Endothelial cell of umbilical vein (primary cell): ENCODE measurements around the gene SEMA4F. TPM values are rescaled to one million over a fixed set of nuclear protein-coding genes. Genes with fewer than 3 reads are reported as not detected.

Source experiments
- BruUV-seq: library from RNA; stranded (reverse); fragments of 400-500 nt; replicated peaks from 2 replicates; lab custom pipeline; 2021; lab: Mats Ljungman, UMichigan
- CTCF ChIA-PET: fragments of 300-600, 350-600 bp; sonication (Branson Sonifier 250); formaldehyde crosslinking; loops from one replicate; lab custom pipeline; 2021; ENCODE audit warnings: antibody characterized with exemption, inconsistent platforms; lab: Charles Lee
- POLR2A ChIA-PET: fragments of 300-600, 350-600 bp; sonication (Branson Sonifier 250); formaldehyde crosslinking; loops from one replicate; lab custom pipeline; 2021; ENCODE audit warnings: antibody characterized with exemption, inconsistent platforms; lab: Charles Lee
- DNase-seq: peaks from one replicate; pipeline ENCODE4 v3.0.0-alpha.2; 2011; ENCODE audit warnings: low read depth, low spot score
- FAIRE-seq: peaks from 2 replicates; lab custom pipeline; 2011; peaks lifted over from hg19 to GRCh38; lab: Jason Lieb, UNC
- H2AFZ ChIP-seq: 2 replicates; pipeline ENCODE4 v1.6.0; 2012; ENCODE audit warnings: low read depth, low read length, control low read depth, inconsistent platforms
- H3K27ac ChIP-seq: 2 replicates; pipeline ENCODE4 v1.5.1; 2011; ENCODE audit warnings: low read depth, mild to moderate bottlenecking, control low read depth, low read length, moderate library complexity; ENCODE audit not compliant: insufficient read depth
- H3K27me3 ChIP-seq, 2 experiments: 2 replicates each; pipeline versions ENCODE4 v1.6.0 to v1.6.1; 2011; ENCODE audit warnings: low read length in 2 of 2, mixed read lengths in 1 of 2; ENCODE audit not compliant: control insufficient read depth in 2 of 2, insufficient read depth in 2 of 2
- H3K36me3 ChIP-seq, 2 experiments: 2 replicates in 1 of 2; 3 replicates in 1 of 2; pipeline ENCODE4 v1.5.1; 2011; ENCODE audit warnings: low read length in 2 of 2, mild to moderate bottlenecking in 1 of 2, moderate library complexity in 1 of 2; ENCODE audit not compliant: control insufficient read depth in 2 of 2, insufficient read depth in 2 of 2; ENCODE audit errors: extremely low read depth in 1 of 2
- H3K4me1 ChIP-seq: 3 replicates; pipeline ENCODE4 v1.5.1; 2011; ENCODE audit warnings: mild to moderate bottlenecking, low read length; ENCODE audit not compliant: control insufficient read depth, insufficient read depth; ENCODE audit errors: extremely low read depth
- H3K4me2 ChIP-seq: 2 replicates; pipeline ENCODE4 v1.6.1; 2011; ENCODE audit warnings: low read length, control low read depth, mixed read lengths; ENCODE audit not compliant: insufficient read depth
- H3K4me3 ChIP-seq, 3 experiments: fragments of 200-600 bp in 1 of 3; sonication (generic), shearing (Covaris generic) in 1 of 3; replicated peaks in 1 of 3; 2 replicates each; pipeline ENCODE4 v1.5.1; 2011 to 2016; ENCODE audit warnings: control low read depth in 3 of 3, low read length in 3 of 3, mild to moderate bottlenecking in 2 of 3, inconsistent platforms in 1 of 3, low read depth in 1 of 3, moderate library complexity in 1 of 3; ENCODE audit not compliant: insufficient read depth in 1 of 3
- H3K79me2 ChIP-seq: 2 replicates; pipeline ENCODE4 v1.6.0; 2012; ENCODE audit warnings: low read length, inconsistent platforms; ENCODE audit not compliant: control insufficient read depth, insufficient read depth
- H3K9ac ChIP-seq: replicated peaks from 2 replicates; pipeline ENCODE3; 2011; ENCODE audit warnings: low read length, control low read depth; ENCODE audit not compliant: insufficient read depth; ENCODE audit errors: extremely low read depth
- H3K9me1 ChIP-seq: replicated peaks from 3 replicates; pipeline ENCODE4 v1.6.0; 2011; ENCODE audit warnings: mild to moderate bottlenecking, low read length; ENCODE audit not compliant: control insufficient read depth, insufficient read depth; ENCODE audit errors: extremely low read depth
- H3K9me3 ChIP-seq: replicated peaks from 2 replicates; pipeline ENCODE4 v1.5.1; 2012; ENCODE audit warnings: low read length, inconsistent platforms; ENCODE audit not compliant: control insufficient read depth, insufficient read depth
- H4K20me1 ChIP-seq: replicated peaks from 2 replicates; pipeline ENCODE3; 2011; ENCODE audit warnings: mild to moderate bottlenecking, low read length; ENCODE audit not compliant: control insufficient read depth, insufficient read depth; ENCODE audit errors: extremely low read depth
- EZH2 ChIP-seq: IDR thresholded peaks from 2 replicates; pipeline ENCODE4 v1.6.1; 2012; ENCODE audit warnings: borderline replicate concordance, low read depth, mild to moderate bottlenecking, moderate library complexity, low read length, inconsistent platforms; ENCODE audit not compliant: severe bottlenecking
- FOS ChIP-seq: IDR thresholded peaks from 2 replicates; pipeline ENCODE4 v1.6.1; 2011; ENCODE audit warnings: mild to moderate bottlenecking, low read length, moderate library complexity, borderline replicate concordance; ENCODE audit not compliant: insufficient read depth
- GATA2 ChIP-seq: IDR thresholded peaks from 2 replicates; pipeline ENCODE4 v1.7.0; 2011; ENCODE audit warnings: low read depth, mild to moderate bottlenecking, moderate library complexity, mixed read lengths, low read length; ENCODE audit not compliant: insufficient read length, insufficient read depth
- JUN ChIP-seq: IDR thresholded peaks from 2 replicates; pipeline ENCODE4 v1.6.1; 2011; ENCODE audit warnings: borderline replicate concordance, low read depth; ENCODE audit not compliant: insufficient read length, insufficient read depth
- MYC ChIP-seq: IDR thresholded peaks from one replicate; pipeline ENCODE4 v1.6.1; 2011; ENCODE audit warnings: mild to moderate bottlenecking, low read depth, low read length
- POLR2AphosphoS5 ChIP-seq: IDR thresholded peaks from 2 replicates; pipeline ENCODE4 v1.6.1; 2012; ENCODE audit warnings: low read depth, mild to moderate bottlenecking, control low read depth, low read length, moderate library complexity; ENCODE audit not compliant: insufficient read depth
- dilution Hi-C: fragments of 300-500 bp; cut with MboI; formaldehyde crosslinking; loops from one replicate; pipeline ENCODE4 v1.15.0; 2019; ENCODE audit warnings: low sequenced_read_pairs; ENCODE audit not compliant: extremely low pct_ligation_motif_present
- intact Hi-C: fragments of 100-400 bp; cut with micrococcal nuclease; formaldehyde crosslinking; loops from one replicate; pipeline ENCODE4 v1.10.0; 2022
- polyA plus RNA-seq, 4 experiments: library from polyadenylated mRNA; depleted of rRNA in 3 of 4; stranded (reverse) in 3 of 4; unstranded in 1 of 4; fragments of >200 nt; gene quantifications; 2 replicates each; pipeline versions ENCODE4 v1.2.1 to v1.2.3, GENCODE V29; 2011 to 2012; ENCODE audit warnings: missing spikeins in 1 of 4
- total RNA-seq: library from RNA; stranded (reverse); gene quantifications from 2 replicates; pipeline ENCODE4 v1.2.3, GENCODE V29; 2021
- TF ChIP-seq, protein P1 (sequence below), 2 donors: IDR thresholded peaks; 1 replicate in 1 of 2; 2 replicates in 1 of 2; pipeline ENCODE4 v1.5.1; 2011; ENCODE audit warnings: low read length in 2 of 2, mild to moderate bottlenecking in 2 of 2, moderate library complexity in 2 of 2, control low read depth in 1 of 2, inconsistent platforms in 1 of 2, low read depth in 1 of 2; ENCODE audit not compliant: insufficient read depth in 1 of 2; ENCODE audit errors: extremely low read depth in 1 of 2
- TF ChIP-seq, protein P2 (sequence below): IDR thresholded peaks from 2 replicates; pipeline ENCODE4 v1.6.1; 2011; ENCODE audit not compliant: insufficient read depth, insufficient read length

SEMA4F gene
- total and polyA plus RNA-seq, 2 donors (not counting 3 experiments of a cell fraction or from before 2014, with no cell fraction given) = 5.3 to 6.0 TPM

DNA sequence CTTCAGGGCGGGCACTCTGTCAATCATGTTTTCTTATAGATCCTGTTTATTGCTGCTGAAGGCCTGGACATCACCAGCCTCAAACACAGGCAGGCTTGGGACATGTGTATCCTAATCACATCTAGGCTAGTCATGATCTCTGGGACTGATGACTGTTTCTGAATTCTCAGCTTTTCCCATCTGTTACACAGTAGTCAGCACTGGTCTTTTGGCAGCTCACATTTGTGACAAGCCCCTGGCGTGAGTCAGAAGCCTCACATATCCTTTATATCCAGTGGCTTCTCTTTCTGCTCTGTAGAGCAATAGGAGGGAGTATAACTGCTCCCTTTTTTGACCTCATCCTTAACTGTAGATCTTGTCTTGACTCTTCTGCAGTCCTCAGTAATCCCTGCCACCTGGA lies 4.5 kb downstream of the SEMA4F start:
- BruUV-seq = no TSS peak
- DNase-seq = no peak
- peaks cover 8% of the 10 kb centered on the region for H3K4me1 ChIP-seq
- no peak overlapping the region for H3K4me3 ChIP-seq
- no peaks in the 10 kb centered on the region for H3K9me3 ChIP-seq
- CTCF ChIA-PET = no interaction called here
- dilution Hi-C loops (no loop called here), intact Hi-C loops (no loop called here)
- H3K4me2 ChIP-seq = no peak overlapping the region
- H2AFZ ChIP-seq = no peak overlapping the region
- FAIRE-seq = no peak
- H3K9me1 ChIP-seq = no peaks in the 10 kb centered on the region
- H3K27ac ChIP-seq = no peak overlapping the region
- no peaks in the 10 kb centered on the region for H3K36me3 ChIP-seq
- no peaks in the 10 kb centered on the region for H4K20me1 ChIP-seq
- no peaks in the 10 kb centered on the region for H3K27me3 ChIP-seq
- H3K9ac ChIP-seq = no peak overlapping the region
- POLR2A ChIA-PET = no interaction called here
- no peak for TF ChIP-seq GATA2
- H3K79me2 ChIP-seq = no peaks in the 10 kb centered on the region

DNA sequence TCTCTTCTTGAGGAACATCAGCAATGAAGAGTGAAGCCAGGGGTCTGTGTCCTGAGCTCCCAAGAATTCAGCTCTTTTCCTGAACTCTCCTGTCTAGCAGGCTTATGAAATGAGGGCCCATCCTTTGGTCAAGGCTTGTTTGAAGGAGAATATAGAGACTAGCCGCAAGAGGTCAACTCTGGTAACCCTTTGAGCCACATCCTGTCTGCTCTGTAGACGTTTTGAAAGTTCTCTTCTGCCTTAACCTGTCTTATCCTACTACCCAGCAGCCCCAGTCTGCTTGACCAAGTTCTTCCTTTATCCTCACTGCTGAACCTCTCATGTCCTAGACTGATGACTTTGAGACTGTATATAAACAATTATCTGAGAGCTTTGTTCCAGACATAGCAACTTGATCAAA lies 5.4 kb downstream of the SEMA4F start:
- Histone ChIP-seq H3K36me3 (no peaks in the 10 kb centered on the region), H3K27me3 (no peaks in the 10 kb centered on the region), H4K20me1 (no peaks in the 10 kb centered on the region), H3K9ac (no peak overlapping the region), H2AFZ (no peak overlapping the region), H3K4me2 (no peak overlapping the region), H3K79me2 (no peaks in the 10 kb centered on the region), H3K9me1 (no peaks in the 10 kb centered on the region), H3K9me3 (no peaks in the 10 kb centered on the region), H3K4me3 (no peak overlapping the region), H3K4me1 (peaks cover 2% of the 10 kb centered on the region), H3K27ac (no peak overlapping the region)
- ChIA-PET POLR2A (no interaction called here), CTCF (no interaction called here)
- TF ChIP-seq GATA2 (no peak), EZH2 (no peak), POLR2AphosphoS5 (no peak), MYC (no peak), FOS (no peak), JUN (no peak)
- TF ChIP-seq, protein P1, sequence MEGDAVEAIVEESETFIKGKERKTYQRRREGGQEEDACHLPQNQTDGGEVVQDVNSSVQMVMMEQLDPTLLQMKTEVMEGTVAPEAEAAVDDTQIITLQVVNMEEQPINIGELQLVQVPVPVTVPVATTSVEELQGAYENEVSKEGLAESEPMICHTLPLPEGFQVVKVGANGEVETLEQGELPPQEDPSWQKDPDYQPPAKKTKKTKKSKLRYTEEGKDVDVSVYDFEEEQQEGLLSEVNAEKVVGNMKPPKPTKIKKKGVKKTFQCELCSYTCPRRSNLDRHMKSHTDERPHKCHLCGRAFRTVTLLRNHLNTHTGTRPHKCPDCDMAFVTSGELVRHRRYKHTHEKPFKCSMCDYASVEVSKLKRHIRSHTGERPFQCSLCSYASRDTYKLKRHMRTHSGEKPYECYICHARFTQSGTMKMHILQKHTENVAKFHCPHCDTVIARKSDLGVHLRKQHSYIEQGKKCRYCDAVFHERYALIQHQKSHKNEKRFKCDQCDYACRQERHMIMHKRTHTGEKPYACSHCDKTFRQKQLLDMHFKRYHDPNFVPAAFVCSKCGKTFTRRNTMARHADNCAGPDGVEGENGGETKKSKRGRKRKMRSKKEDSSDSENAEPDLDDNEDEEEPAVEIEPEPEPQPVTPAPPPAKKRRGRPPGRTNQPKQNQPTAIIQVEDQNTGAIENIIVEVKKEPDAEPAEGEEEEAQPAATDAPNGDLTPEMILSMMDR (IDR thresholded peaks at IDR 0.05; ENCODE audit: extremely low read depth in 1 of 2, insufficient read depth in 1 of 2, low read depth in 1 of 2, low read length in 2 of 2) = no peak
- TF ChIP-seq, protein P2, sequence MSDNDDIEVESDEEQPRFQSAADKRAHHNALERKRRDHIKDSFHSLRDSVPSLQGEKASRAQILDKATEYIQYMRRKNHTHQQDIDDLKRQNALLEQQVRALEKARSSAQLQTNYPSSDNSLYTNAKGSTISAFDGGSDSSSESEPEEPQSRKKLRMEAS = no peak
- dilution Hi-C loops = no loop called here
- FAIRE-seq (no peak), DNase-seq (no peak)
- no TSS peak for BruUV-seq
- intact Hi-C loops = no loop called here
